AG20443 (cell line): ENCODE data around the gene CYTH3.
"Not testable (repeated sequence)": the region's sequence is repeated elsewhere in the genome, so short reads cannot be mapped to it uniquely, and the experiment has no call there.

Experiments
- DNase-seq: peaks from one replicate; pipeline ENCODE4 v3.0.0; 2012; ENCODE audit warnings: low spot score, mixed read lengths

CYTH3 gene

GRCh38 chr7:6193709-6194108 lies 78.7 kb downstream of the CYTH3 start:
- DNase-seq: no peak

DNA sequence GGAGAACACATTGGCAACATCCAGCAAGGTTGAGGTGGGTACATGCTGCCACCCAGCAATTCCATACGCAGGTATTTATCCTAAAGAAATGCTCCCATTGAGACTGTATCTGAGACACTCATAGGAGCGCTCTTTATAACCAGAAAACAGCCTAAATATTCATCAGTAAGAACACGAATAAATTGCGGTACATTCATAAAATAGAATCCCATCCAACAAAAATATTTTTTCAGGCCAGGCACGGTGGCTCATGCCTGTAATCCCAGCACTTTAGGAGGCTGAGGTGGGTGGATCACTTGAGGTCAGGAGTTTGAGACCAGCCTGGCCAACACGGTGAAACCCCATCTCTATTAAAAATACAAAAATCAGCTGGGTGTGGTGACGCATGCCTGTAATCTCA lies 81.9 kb downstream of the CYTH3 start:
- DNase-seq: not testable (repeated sequence)

- DNase-seq: no peak
Measured at GRCh38 chr7:6188389-6188788, 84.0 kb downstream of the CYTH3 start.

DNA sequence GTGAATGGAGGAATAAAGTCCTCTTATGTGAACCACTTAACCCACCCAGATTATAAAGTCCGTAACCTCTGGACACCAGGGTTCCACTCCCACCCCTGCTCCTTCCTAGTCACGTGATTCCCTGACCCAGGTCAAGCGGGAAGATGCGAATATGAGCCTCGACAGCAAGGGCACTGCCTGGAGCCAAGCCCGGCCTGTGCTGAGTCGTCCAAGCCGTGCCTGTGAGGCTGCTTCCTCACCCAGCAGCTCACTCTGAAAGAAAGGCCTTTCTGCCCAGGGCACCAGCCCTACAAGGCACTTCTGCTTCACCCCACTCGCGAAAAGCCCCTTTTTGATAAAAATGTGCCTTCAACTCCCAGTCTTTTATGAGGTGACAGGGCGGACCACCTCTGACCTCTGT lies 85.8 kb downstream of the CYTH3 start:
- no peak for DNase-seq

DNA sequence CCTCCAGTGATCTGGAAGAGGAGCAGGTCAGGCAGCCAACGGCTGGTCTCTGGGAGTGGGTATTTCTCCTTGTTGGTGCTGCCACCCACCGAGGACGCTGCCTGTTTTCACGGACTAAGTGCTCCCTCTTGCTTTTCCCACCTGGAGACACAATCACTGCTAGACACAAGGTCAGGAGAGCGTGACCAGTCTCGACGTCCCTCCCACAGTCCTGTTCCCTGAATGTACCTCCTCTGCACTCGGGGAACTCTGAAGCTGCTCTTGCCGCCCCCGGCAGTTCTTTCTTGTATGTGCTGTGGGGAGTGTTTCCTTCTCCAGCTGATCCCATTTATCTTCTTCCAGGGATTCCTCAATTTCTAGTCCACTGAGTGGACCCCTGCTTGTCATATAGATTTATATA lies 89.4 kb downstream of the CYTH3 start:
- no peak for DNase-seq

- no peak for DNase-seq
Measured at GRCh38 chr7:6181136-6181535, 91.3 kb downstream of the CYTH3 start.

- DNase-seq: no peak
Measured at GRCh38 chr7:6180344-6180725, 92.1 kb downstream of the CYTH3 start.

DNA sequence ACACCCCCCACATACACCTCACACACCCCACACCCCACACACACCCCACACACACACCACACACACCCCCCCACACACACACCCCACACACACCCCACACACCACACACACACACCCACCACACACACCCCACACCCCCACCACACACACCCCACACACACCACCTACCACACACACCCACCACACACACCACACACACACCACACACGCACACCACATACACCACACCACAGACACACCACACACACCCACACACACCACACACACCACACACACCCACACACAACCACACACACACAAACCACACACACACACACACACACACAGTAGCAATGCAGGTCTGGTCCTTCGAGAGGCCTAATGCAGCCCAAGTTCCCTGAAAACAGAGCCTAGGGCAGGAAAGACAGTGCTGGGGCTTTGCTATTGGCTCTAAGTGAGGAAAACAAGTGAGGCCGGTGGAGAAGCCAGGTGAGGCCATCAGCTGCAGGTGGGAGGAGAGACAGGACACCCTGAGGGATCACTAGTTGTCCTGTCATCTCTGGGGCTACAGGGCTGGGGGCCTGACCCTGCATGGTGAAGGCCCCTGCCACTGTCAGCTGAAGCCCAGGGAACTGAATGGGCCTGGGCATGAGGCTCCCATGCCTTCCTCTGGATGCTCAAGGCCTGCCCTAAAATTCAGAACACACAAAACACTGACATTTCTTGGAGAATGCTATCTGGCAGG lies 92.6 kb downstream of the CYTH3 start:
- DNase-seq: no peak

GRCh38 chr7:6178298-6179029 lies 94.0 kb downstream of the CYTH3 start:
- DNase-seq: no peak

GRCh38 chr7:6175645-6176044 lies 96.8 kb downstream of the CYTH3 start:
- DNase-seq: peak; percentile 41

- no peak for DNase-seq
Measured at GRCh38 chr7:6172910-6173295, 99.5 kb downstream of the CYTH3 start.

DNA sequence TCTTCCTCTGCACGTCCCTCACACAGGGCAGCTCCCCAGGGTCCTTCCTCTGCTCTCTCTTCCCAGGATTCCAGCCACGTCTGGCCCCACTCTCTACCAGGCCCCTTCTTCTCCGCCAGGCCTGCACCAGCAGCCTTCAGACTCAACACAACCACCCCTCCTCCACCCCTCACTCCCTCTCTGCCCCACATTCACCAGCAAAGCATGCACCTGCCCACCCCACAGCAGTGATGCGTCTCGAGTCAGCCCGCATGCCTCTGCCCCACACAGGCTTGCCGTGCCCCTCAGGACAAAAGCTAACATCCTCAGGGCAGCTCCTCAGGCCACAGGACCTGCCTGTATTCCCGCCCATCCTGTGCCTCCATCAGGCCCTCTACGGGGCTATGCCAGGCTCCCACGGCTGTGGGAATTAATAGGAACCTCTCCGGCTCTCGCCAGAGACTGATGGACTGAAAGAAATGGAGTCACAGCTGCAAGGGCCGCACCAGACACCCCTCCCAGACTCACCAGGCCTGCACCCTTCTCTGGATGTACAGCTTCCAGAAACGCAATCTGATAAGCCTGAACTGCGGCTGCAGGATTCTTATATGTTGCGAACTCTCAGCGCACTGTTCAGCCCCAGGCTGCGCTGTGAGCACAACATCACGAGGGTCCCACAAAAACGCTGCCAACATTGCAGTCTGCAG lies 100.1 kb downstream of the CYTH3 start:
- DNase-seq: no peak

DNA sequence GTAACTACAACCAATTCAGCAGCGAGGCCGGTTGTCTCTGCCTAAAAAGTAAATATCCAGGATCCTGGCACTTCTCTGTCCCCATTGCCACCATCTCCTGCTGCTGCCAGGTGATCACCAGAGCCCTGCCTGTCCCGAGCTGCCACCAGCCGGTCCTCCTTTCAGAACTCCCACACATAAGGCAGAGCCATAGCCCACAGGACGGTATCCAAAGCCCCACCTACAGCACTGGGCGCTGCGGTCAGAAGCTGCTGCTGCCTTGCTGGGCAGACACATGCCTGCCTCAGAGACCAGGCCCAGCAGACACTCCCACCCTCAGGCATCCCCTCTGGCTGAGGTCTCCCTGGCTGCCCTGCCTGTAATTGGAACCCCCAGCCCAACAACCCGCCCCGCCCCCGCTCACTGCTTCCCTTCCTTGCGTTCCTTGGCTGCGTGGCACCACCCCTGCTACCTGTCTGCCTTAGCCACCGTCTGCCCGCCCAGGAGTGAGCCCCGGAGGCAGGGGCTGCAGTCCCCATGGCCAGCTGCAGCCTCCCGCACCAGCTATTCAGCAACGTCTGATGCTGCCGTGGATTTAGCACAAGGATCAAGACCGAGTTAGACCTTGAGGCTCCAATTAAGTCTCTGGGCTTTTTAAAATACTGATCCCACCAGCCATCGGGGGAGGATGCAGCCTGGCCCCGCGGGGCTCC lies 100.7 kb downstream of the CYTH3 start:
- DNase-seq: no peak

DNA sequence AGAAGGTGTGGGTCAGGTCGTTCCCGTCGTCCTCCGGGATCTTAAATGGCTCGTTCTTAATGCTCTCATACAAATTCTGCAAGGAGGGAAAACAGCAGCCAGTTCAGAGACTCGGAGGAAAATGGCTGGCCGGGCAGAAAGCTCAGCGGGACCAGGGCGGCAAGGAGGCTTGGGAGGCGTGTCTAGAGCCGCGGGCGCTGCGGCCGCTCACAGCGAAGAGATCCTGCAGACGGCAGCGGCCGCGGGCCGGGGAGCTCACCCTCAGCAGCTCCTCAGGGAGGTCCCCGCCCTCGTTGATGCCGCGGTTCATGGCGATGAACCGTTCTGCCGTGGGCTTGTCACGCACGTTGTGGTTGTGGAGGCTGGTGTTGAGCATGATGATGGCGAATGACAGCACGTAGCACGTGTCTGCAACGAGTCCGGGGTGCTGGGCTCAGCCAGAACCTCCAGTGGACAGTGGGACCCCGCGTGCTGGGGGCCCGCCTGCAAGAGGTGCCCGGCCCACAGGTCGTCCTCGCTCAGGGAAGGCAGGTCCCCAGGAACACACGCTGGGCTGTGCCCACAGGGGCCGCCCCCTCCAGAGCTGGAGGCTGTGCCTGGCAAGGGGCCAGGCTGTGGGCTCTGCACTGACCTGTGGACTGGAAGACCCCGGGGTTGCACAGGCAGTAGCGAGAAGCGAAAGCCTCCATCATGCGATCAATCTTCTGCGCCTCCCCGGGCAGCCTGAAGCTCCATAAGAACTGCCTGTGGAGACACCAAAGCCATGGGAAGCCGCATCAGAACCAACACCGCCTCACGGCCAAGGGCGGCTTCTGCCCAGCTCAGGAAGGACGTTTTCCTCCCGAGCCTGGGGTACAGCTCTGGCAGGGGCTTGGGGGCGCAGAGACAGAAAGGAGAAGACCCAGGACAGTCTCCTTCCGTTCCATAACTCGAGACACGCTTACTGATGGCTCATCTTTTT lies 101.6 kb downstream of the CYTH3 start:
- no peak for DNase-seq

DNA sequence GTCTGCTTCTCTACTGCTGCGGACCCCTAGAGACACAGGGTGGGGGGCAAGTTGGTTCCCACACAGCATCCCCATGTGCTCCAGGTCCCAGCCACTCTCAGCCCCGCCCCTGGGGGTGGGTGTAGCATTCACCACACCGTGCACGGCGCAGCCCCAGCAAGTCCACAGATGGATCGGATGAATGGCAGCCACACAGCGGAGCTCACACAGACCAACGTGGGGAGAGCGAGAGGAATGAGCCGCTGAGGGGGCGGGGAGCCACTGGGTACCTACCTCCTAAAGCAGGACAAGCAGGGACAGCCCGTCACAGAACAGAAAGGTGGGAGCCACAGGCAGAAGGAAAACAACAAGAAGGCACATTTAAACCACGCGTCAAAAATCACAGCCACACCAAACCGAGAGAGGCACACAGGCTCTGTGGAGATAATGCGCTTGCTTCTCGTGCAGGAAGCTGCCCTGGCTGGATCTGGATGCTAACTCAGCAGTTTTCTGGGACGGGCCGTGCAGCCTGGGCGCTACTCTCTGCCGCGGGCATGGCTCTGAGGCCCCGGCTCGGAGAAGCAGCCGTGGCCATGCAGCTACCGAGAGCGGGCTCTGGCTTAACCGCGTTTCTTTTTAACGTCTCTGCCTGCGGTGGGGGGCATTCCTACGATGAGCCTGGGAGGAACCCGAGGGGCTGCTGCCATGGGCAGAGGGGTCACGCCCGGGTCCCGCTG lies 102.5 kb downstream of the CYTH3 start:
- no peak for DNase-seq

DNA sequence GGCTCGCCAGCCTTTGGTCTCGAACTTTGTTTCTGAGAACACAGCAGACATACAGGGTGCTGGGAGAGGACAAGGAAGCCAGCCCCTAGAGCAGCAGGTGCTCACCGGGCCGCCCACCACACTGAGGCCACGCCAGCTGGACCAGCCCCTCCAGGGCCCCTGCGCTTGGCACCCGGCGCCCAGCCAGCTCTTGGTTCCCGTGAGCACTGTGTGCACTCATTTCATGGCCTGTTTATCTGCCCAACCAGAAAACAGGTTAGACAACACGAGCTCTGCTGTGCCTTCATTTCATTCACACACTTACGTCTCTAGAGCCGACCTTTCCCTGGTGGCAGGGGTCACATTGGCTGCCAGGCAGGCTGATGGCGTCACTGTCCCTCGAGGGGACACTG lies 104.0 kb downstream of the CYTH3 start:
- DNase-seq: no peak

GRCh38 chr7:6167587-6168476 lies 104.6 kb downstream of the CYTH3 start:
- DNase-seq: no peak

- DNase-seq: no peak
Measured at GRCh38 chr7:6167004-6167551, 105.3 kb downstream of the CYTH3 start.

GRCh38 chr7:6166443-6166891 lies 106.0 kb downstream of the CYTH3 start:
- DNase-seq: no peak
